ENCODE results near the gene NSD1.

GRCh38 chr5:177275883-177276282 lies 142.3 kb downstream of the NSD1 start:
- TF ChIP-seq POLR2A (IDR thresholded peaks at IDR 0.05) = no peak
- TF ChIP-seq CTCF (IDR thresholded peaks at IDR 0.05) = no peak
